Measurements from ENCODE around the gene REV3L.
A peak's percentile ranks its signal among the peaks of the same experiment; 100 is the strongest.
"Not testable (repeated sequence)": the region's sequence is repeated elsewhere in the genome, so short reads cannot be mapped to it uniquely, and the experiment has no call there.

REV3L gene

GRCh38 chr6:111377558-111378120, 105.4 kb downstream of the REV3L start:
- no peak for FAIRE-seq
- DNase-seq (ENCODE audit: low spot score) = no peak

GRCh38 chr6:111367393-111368088, 115.5 kb downstream of the REV3L start:
- no peak for FAIRE-seq
- no peak for DNase-seq (ENCODE audit: low spot score)

- FAIRE-seq = no peak
- DNase-seq (ENCODE audit: low spot score) = peak; percentile 10
These were observed 121.4 kb downstream of the REV3L start for GRCh38 chr6:111361648-111362047.

- no peak for FAIRE-seq
- DNase-seq (ENCODE audit: low spot score) = peak; percentile 23
These were observed 124.6 kb downstream of the REV3L start for GRCh38 chr6:111358454-111358853.

GRCh38 chr6:111357705-111358104, 125.3 kb downstream of the REV3L start:
- FAIRE-seq (no peak), DNase-seq (ENCODE audit: low spot score) (no peak)

GRCh38 chr6:111356551-111356950, 126.5 kb downstream of the REV3L start:
- DNase-seq (ENCODE audit: low spot score) = no peak
- FAIRE-seq = no peak

GRCh38 chr6:111354758-111355555, 128.1 kb downstream of the REV3L start:
- FAIRE-seq = no peak
- DNase-seq (ENCODE audit: low spot score) = no peak

GRCh38 chr6:111353912-111354462, 129.0 kb downstream of the REV3L start:
- FAIRE-seq = no peak

GRCh38 chr6:111347589-111347988, 135.4 kb downstream of the REV3L start:
- FAIRE-seq (no peak), DNase-seq (ENCODE audit: low spot score) (no peak)

More at GRCh38 chr6:111353912-111354462, 129.0 kb downstream of the REV3L start:
- DNase-seq (ENCODE audit: low spot score) = no peak

GRCh38 chr6:111342913-111343312, 140.1 kb downstream of the REV3L start:
- no peak for DNase-seq (ENCODE audit: low spot score)
- no peak for FAIRE-seq

- DNase-seq (ENCODE audit: low spot score) = no peak
- no peak for FAIRE-seq
These were observed 143.7 kb downstream of the REV3L start for GRCh38 chr6:111339294-111339693.

- DNase-seq (ENCODE audit: low spot score) (no peak), FAIRE-seq (no peak)
These were observed 144.2 kb downstream of the REV3L start for GRCh38 chr6:111338843-111339242.

GRCh38 chr6:111337829-111338236, 145.2 kb downstream of the REV3L start:
- DNase-seq (ENCODE audit: low spot score) (no peak), FAIRE-seq (no peak)

- DNase-seq (ENCODE audit: low spot score) = no peak
- FAIRE-seq = no peak
These were observed 153.0 kb downstream of the REV3L start for GRCh38 chr6:111329882-111330633.

GRCh38 chr6:111326563-111326962, 156.5 kb downstream of the REV3L start:
- no peak for FAIRE-seq
- DNase-seq (ENCODE audit: low spot score) = no peak

GRCh38 chr6:111322145-111322544, 160.9 kb downstream of the REV3L start:
- DNase-seq (ENCODE audit: low spot score) = no peak
- no peak for FAIRE-seq

- FAIRE-seq; DNase-seq (ENCODE audit: low spot score): not testable (repeated sequence)
These were observed 175.1 kb downstream of the REV3L start for GRCh38 chr6:111307950-111308349.

GRCh38 chr6:111307275-111307858, 175.7 kb downstream of the REV3L start:
- no peak for DNase-seq (ENCODE audit: low spot score)
- FAIRE-seq = no peak

GRCh38 chr6:111306104-111306888, 176.7 kb downstream of the REV3L start:
- FAIRE-seq (no peak), DNase-seq (ENCODE audit: low spot score) (no peak)

GRCh38 chr6:111301946-111302345, 181.1 kb downstream of the REV3L start:
- DNase-seq (ENCODE audit: low spot score) = no peak
- no peak for FAIRE-seq

Measured in RCC 7860 (cell line).